Hepatocyte (in vitro differentiated cells): ENCODE measurements around the gene GALT. TPM values are rescaled to one million over a fixed set of nuclear protein-coding genes. Genes with fewer than 3 reads are reported as not detected.
A peak's percentile ranks its signal among the peaks of the same experiment; 100 is the strongest.

Source experiments
- DNase-seq: peaks from one replicate; pipeline ENCODE4 v3.0.0-alpha.2; 2016; ENCODE audit warnings: low spot score
- H2AFZ ChIP-seq: fragments of 200-600 bp; sonication (generic); 2 replicates; pipeline ENCODE4 v1.6.0; 2016; ENCODE audit warnings: antibody characterized with exemption, mild to moderate bottlenecking
- H3K27ac ChIP-seq: fragments of 200-600 bp; sonication (generic); 2 replicates; pipeline ENCODE4 v1.5.1; 2016; ENCODE audit warnings: mild to moderate bottlenecking
- H3K27me3 ChIP-seq: fragments of 200-600 bp; sonication (generic); 2 replicates; pipeline ENCODE4 v1.6.1; 2016
- H3K36me3 ChIP-seq: fragments of 200-600 bp; sonication (generic); replicated peaks from 2 replicates; pipeline ENCODE4 v1.5.1; 2016; ENCODE audit warnings: low read depth; ENCODE audit not compliant: insufficient read depth
- H3K4me1 ChIP-seq: fragments of 200-600 bp; sonication (generic); 2 replicates; pipeline ENCODE4 v1.5.1; 2016; ENCODE audit warnings: mild to moderate bottlenecking, moderate library complexity; ENCODE audit not compliant: insufficient read depth
- H3K4me2 ChIP-seq: fragments of 200-600 bp; sonication (generic); 2 replicates; pipeline ENCODE4 v1.6.0; 2016
- H3K4me3 ChIP-seq: fragments of 200-600 bp; sonication (generic); 2 replicates; pipeline ENCODE4 v1.5.1; 2016; ENCODE audit warnings: mild to moderate bottlenecking
- H3K79me2 ChIP-seq: fragments of 200-600 bp; sonication (generic); 2 replicates; pipeline ENCODE4 v1.6.0; 2017; ENCODE audit warnings: mild to moderate bottlenecking
- H3K9me2 ChIP-seq: fragments of 200-600 bp; sonication (generic); replicated peaks from 2 replicates; pipeline ENCODE4 v1.6.0; 2017; ENCODE audit warnings: mild to moderate bottlenecking; ENCODE audit not compliant: insufficient read depth
- H3K9me3 ChIP-seq: fragments of 200-600 bp; sonication (generic); 2 replicates; pipeline ENCODE4 v1.5.1; 2016; ENCODE audit warnings: low read depth, mild to moderate bottlenecking
- H4K20me1 ChIP-seq: fragments of 200-600 bp; sonication (generic); 2 replicates; pipeline ENCODE4 v1.6.0; 2016; ENCODE audit warnings: mild to moderate bottlenecking; ENCODE audit not compliant: insufficient read depth, poor library complexity, severe bottlenecking
- EZH2 ChIP-seq: fragments of 200-600 bp; sonication (generic); IDR thresholded peaks from 2 replicates; pipeline ENCODE4 v1.6.1; 2016; ENCODE audit warnings: antibody characterized with exemption, mild to moderate bottlenecking, borderline replicate concordance
- EZH2phosphoT487 ChIP-seq: fragments of 200-600 bp; sonication (generic); IDR thresholded peaks from one replicate; pipeline ENCODE4 v1.6.1; 2018; ENCODE audit warnings: antibody characterized with exemption, mild to moderate bottlenecking, low read depth, moderate library complexity; ENCODE audit not compliant: unreplicated experiment, severe bottlenecking
- WGBS: methylation state at CpG from one replicate; pipeline ENCODE4 v1.1.6; 2016; ENCODE audit warnings: low lambda C conversion rate; ENCODE audit errors: missing lambda C conversion rate; 5-methylcytosine and 5-hydroxymethylcytosine counted together
- polyA plus RNA-seq: library from polyadenylated mRNA; unstranded; fragments of >200 nt; fragmentation: Nextera tagmentation; extraction: Ambion mirVana; gene quantifications from 2 replicates; pipeline ENCODE4 v1.2.1, GENCODE V29; 2016
- total RNA-seq: library from RNA; depleted of rRNA; stranded (reverse); fragments of >200 nt; gene quantifications from 2 replicates; pipeline ENCODE4 v1.2.3, GENCODE V29; 2014
- TF ChIP-seq, protein P1 (sequence below): fragments of 200-600 bp; sonication (generic); IDR thresholded peaks from 2 replicates; pipeline ENCODE4 v1.5.1; 2016; ENCODE audit warnings: antibody characterized with exemption, mild to moderate bottlenecking; ENCODE audit not compliant: poor library complexity

GALT gene
- total and polyA plus RNA-seq, 2 experiments from 2014 or later, result 46.1 to 121 TPM

DNA sequence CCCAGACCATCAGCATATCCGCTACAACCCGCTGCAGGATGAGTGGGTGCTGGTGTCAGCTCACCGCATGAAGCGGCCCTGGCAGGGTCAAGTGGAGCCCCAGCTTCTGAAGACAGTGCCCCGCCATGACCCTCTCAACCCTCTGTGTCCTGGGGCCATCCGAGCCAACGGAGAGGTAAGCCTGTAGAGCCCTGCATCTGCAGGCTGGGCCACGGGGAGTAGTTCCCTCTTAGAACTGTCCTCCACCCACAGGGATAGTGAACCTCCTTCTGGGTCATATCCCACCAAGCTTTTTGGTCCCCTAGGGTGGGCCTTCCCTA, 569 bp downstream of the GALT start:
- Histone ChIP-seq H3K36me3 (no peaks in the 10 kb centered on the region), H3K27me3 (no peaks in the 10 kb centered on the region), H2AFZ (peak overlapping the region; percentile 47), H3K9me2 (no peaks in the 10 kb centered on the region), H3K79me2 (peaks cover 26% of the 10 kb centered on the region), H3K4me2 (peak overlapping the region; percentile 97), H3K4me1 (peaks cover 32% of the 10 kb centered on the region), H4K20me1 (no peaks in the 10 kb centered on the region), H3K27ac (peak overlapping the region; percentile 78), H3K4me3 (peak overlapping the region; percentile 38), H3K9me3 (no peaks in the 10 kb centered on the region)
- no peak for DNase-seq
- WGBS, result 3% methylated on average over 8 of the region's 8 CpGs
- TF ChIP-seq EZH2phosphoT487 (no peak), EZH2 (no peak)
- TF ChIP-seq, protein P1, sequence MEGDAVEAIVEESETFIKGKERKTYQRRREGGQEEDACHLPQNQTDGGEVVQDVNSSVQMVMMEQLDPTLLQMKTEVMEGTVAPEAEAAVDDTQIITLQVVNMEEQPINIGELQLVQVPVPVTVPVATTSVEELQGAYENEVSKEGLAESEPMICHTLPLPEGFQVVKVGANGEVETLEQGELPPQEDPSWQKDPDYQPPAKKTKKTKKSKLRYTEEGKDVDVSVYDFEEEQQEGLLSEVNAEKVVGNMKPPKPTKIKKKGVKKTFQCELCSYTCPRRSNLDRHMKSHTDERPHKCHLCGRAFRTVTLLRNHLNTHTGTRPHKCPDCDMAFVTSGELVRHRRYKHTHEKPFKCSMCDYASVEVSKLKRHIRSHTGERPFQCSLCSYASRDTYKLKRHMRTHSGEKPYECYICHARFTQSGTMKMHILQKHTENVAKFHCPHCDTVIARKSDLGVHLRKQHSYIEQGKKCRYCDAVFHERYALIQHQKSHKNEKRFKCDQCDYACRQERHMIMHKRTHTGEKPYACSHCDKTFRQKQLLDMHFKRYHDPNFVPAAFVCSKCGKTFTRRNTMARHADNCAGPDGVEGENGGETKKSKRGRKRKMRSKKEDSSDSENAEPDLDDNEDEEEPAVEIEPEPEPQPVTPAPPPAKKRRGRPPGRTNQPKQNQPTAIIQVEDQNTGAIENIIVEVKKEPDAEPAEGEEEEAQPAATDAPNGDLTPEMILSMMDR, result no peak

DNA sequence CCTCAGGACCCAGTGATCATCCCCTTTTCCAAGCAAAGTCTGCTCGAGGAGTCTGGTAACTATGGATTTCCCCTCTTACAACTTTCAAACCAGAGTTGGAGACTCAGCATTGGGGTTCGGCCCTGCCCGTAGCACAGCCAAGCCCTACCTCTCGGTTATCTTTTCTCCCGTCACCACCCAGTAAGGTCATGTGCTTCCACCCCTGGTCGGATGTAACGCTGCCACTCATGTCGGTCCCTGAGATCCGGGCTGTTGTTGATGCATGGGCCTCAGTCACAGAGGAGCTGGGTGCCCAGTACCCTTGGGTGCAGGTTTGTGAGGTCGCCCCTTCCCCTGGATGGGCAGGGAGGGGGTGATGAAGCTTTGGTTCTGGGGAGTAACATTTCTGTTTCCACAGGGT, 1.2 kb downstream of the GALT start:
- TF ChIP-seq, protein P1, result no peak
- TF ChIP-seq EZH2, result no peak
- TF ChIP-seq EZH2phosphoT487, result no peak
- Histone ChIP-seq H3K79me2 (peaks cover 26% of the 10 kb centered on the region), H3K9me3 (no peaks in the 10 kb centered on the region), H2AFZ (no peak overlapping the region), H3K9me2 (no peaks in the 10 kb centered on the region), H3K27me3 (no peaks in the 10 kb centered on the region), H3K4me2 (peak overlapping the region; percentile 97), H3K4me3 (peak overlapping the region; percentile 38), H3K36me3 (no peaks in the 10 kb centered on the region), H4K20me1 (no peaks in the 10 kb centered on the region), H3K4me1 (peaks cover 38% of the 10 kb centered on the region), H3K27ac (peak overlapping the region; percentile 78)
- DNase-seq, result no peak
- 59% methylated on average over 10 of the region's 10 CpGs for WGBS

DNA sequence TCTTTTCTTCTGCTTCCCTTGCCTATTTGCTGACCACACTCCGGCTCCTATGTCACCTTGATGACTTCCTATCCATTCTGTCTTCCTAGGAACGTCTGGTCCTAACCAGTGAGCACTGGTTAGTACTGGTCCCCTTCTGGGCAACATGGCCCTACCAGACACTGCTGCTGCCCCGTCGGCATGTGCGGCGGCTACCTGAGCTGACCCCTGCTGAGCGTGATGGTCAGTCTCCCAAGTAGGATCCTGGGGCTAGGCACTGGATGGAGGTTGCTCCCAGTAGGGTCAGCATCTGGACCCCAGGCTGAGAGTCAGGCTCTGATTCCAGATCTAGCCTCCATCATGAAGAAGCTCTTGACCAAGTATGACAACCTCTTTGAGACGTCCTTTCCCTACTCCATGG, 2.2 kb downstream of the GALT start:
- peaks cover 48% of the 10 kb centered on the region for H3K4me1 ChIP-seq
- TF ChIP-seq, protein P1, result no peak
- no peak for TF ChIP-seq EZH2
- TF ChIP-seq EZH2phosphoT487, result no peak
- H3K36me3 ChIP-seq, result no peaks in the 10 kb centered on the region
- no peak overlapping the region for H2AFZ ChIP-seq
- no peaks in the 10 kb centered on the region for H3K9me2 ChIP-seq
- H4K20me1 ChIP-seq, result no peaks in the 10 kb centered on the region
- peak overlapping the region; percentile 97 for H3K4me2 ChIP-seq
- no peaks in the 10 kb centered on the region for H3K27me3 ChIP-seq
- DNase-seq, result no peak
- H3K27ac ChIP-seq, result no peak overlapping the region
- WGBS, result 97% methylated on average over 8 of the region's 8 CpGs
- H3K4me3 ChIP-seq, result no peak overlapping the region
- no peaks in the 10 kb centered on the region for H3K9me3 ChIP-seq
- peaks cover 26% of the 10 kb centered on the region for H3K79me2 ChIP-seq

DNA sequence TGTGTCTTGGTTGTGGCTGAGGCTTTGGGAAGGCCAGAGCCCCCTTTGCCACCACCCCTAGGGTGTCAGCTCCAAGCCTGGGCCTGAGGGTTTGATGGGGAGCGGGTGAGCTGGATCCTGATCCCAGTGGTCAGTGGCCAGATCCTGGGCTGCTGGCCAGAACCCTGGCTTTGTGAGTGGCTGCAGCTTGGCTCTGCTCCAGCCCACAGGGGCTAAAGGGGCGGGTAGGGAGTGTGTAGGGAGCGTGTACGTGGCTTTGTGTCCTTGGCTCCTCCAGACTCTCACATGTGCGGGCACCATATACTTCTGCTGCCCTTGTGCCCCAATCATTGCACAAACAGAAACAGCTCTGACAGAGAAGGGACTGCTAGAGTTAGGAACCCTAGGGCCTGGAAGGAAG, 4.3 kb downstream of the GALT start:
- H3K9me2 ChIP-seq, result no peaks in the 10 kb centered on the region
- no peak for TF ChIP-seq EZH2phosphoT487
- TF ChIP-seq, protein P1, result no peak
- no peak for TF ChIP-seq EZH2
- peaks cover 54% of the 10 kb centered on the region for H3K4me1 ChIP-seq
- H3K4me2 ChIP-seq, result peak overlapping the region; percentile 87
- 90% methylated on average over 5 of the region's 5 CpGs for WGBS
- H3K4me3 ChIP-seq, result no peak overlapping the region
- no peaks in the 10 kb centered on the region for H4K20me1 ChIP-seq
- H3K27me3 ChIP-seq, result no peaks in the 10 kb centered on the region
- H3K9me3 ChIP-seq, result no peaks in the 10 kb centered on the region
- no peak for DNase-seq
- no peaks in the 10 kb centered on the region for H3K36me3 ChIP-seq
- peaks cover 30% of the 10 kb centered on the region for H3K79me2 ChIP-seq
- peak overlapping the region; percentile 94 for H3K27ac ChIP-seq
- no peak overlapping the region for H2AFZ ChIP-seq
